ENCODE data around the gene ZNF689. TPM values are rescaled to one million over a fixed set of nuclear protein-coding genes. Genes with fewer than 3 reads are reported as not detected.

Gene ZNF689
- total RNA-seq, 2 experiments from 2014 or later, result 12.7 to 14.4 TPM

- H3K9me3 Mint-ChIP-seq, result no peaks in the 10 kb centered on the region
- H3K4me1 Mint-ChIP-seq, result peaks cover 19% of the 10 kb centered on the region
- H3K27ac Mint-ChIP-seq, result peak overlapping the region; percentile 9
- ATAC-seq (ENCODE audit: low read depth) (no peak), DNase-seq (no peak)
- H3K27me3 Mint-ChIP-seq, result no peaks in the 10 kb centered on the region
- POLR2A ChIA-PET, result interaction anchor here (1.1 kb wide), 1 partner anchor 10 kb away, joined by 3 read pairs; no protein-coding TSS in a partner anchor
- H3K4me3 Mint-ChIP-seq, result peak overlapping the region; percentile 22
- peaks cover 13% of the 10 kb centered on the region for H3K36me3 Mint-ChIP-seq
Observed at GRCh38 chr16:30574678-30575077, 35.5 kb downstream of the ZNF689 start.

GRCh38 chr16:30571445-30572322 lies 38.5 kb downstream of the ZNF689 start, which contains the start of gene ZNF688:
TSS of gene ZNF688 (minus strand) at chr16:30571714. CDS start at chr16:30571629, 85 bp downstream.
- peak; percentile 90 for DNase-seq
- Mint-ChIP-seq H3K27ac (peak within 1 kb of the TSS; percentile 90), H3K4me1 (peaks cover 36% of the 10 kb centered on the region), H3K9me3 (no peaks in the 10 kb centered on the region), H3K4me3 (peak within 1 kb of the TSS; percentile 97), H3K27me3 (no peaks in the 10 kb centered on the region), H3K36me3 (peaks cover 9% of the 10 kb centered on the region)
- POLR2A ChIA-PET, result interaction anchor here (0.7 to 3.5 kb wide), 36 partner anchors 8 to 448 kb away, joined by 3 to 68 read pairs (median 5); partner anchors contain the start of genes CORO1A, DCTPP1, FBRS and PRR14
- peak; percentile 86 for ATAC-seq (ENCODE audit: low read depth)

GRCh38 chr16:30570636-30571444 lies 39.3 kb downstream of the ZNF689 start:
- peaks cover 8% of the 10 kb centered on the region for H3K36me3 Mint-ChIP-seq
- H3K9me3 Mint-ChIP-seq, result no peaks in the 10 kb centered on the region
- peak overlapping the region; percentile 86 for H3K4me3 Mint-ChIP-seq
- POLR2A ChIA-PET, result interaction anchor here (0.6 to 3.5 kb wide), 25 partner anchors 9 to 447 kb away, joined by 3 to 68 read pairs (median 5); partner anchors contain the start of genes CORO1A, DCTPP1, FBRS and ITGAL
- ATAC-seq (ENCODE audit: low read depth) (no peak), DNase-seq (no peak)
- H3K27ac Mint-ChIP-seq, result peak overlapping the region; percentile 90
- H3K4me1 Mint-ChIP-seq, result peaks cover 39% of the 10 kb centered on the region
- H3K27me3 Mint-ChIP-seq, result no peaks in the 10 kb centered on the region

GRCh38 chr16:30569746-30570635 lies 40.2 kb downstream of the ZNF689 start:
- Mint-ChIP-seq H3K27ac (peak overlapping the region; percentile 54), H3K9me3 (no peaks in the 10 kb centered on the region), H3K4me3 (peak overlapping the region; percentile 86), H3K36me3 (peaks cover 7% of the 10 kb centered on the region), H3K4me1 (peaks cover 38% of the 10 kb centered on the region), H3K27me3 (no peaks in the 10 kb centered on the region)
- DNase-seq (no peak), ATAC-seq (ENCODE audit: low read depth) (no peak)
- POLR2A ChIA-PET, result interaction anchor here (0.6 to 3.5 kb wide), 11 partner anchors 8 to 152 kb away, joined by 3 to 68 read pairs (median 5); partner anchors contain the start of genes ITGAL, ZNF747, ZNF764 and ZNF785

- Mint-ChIP-seq H3K4me1 (peaks cover 33% of the 10 kb centered on the region), H3K27me3 (no peaks in the 10 kb centered on the region), H3K36me3 (peaks cover 3% of the 10 kb centered on the region), H3K9me3 (no peaks in the 10 kb centered on the region), H3K27ac (peak overlapping the region; percentile 32), H3K4me3 (peak overlapping the region; percentile 19)
- DNase-seq (no peak), ATAC-seq (ENCODE audit: low read depth) (no peak)
- POLR2A ChIA-PET, result interaction anchor here (1.1 to 2.7 kb wide), 5 partner anchors 11 to 110 kb away, joined by 3 to 39 read pairs (median 9); partner anchors contain the start of genes ZNF764 and ZNF785
Observed at GRCh38 chr16:30569281-30569680, 40.9 kb downstream of the ZNF689 start.

GRCh38 chr16:30567991-30568638 lies 42.1 kb downstream of the ZNF689 start:
- peaks cover 3% of the 10 kb centered on the region for H3K36me3 Mint-ChIP-seq
- DNase-seq (no peak), ATAC-seq (ENCODE audit: low read depth) (peak; percentile 35)
- no peaks in the 10 kb centered on the region for H3K9me3 Mint-ChIP-seq
- peaks cover 29% of the 10 kb centered on the region for H3K4me1 Mint-ChIP-seq
- no peaks in the 10 kb centered on the region for H3K27me3 Mint-ChIP-seq
- H3K27ac Mint-ChIP-seq, result peak overlapping the region; percentile 94
- POLR2A ChIA-PET, result interaction anchor here (0.6 to 2.7 kb wide), 11 partner anchors 10 to 760 kb away, joined by 3 to 39 read pairs (median 3); partner anchors contain the start of genes ZNF689, ZNF764 and ZNF785
- peak overlapping the region; percentile 77 for H3K4me3 Mint-ChIP-seq

- Mint-ChIP-seq H3K27ac (peak overlapping the region; percentile 94), H3K36me3 (peaks cover 3% of the 10 kb centered on the region), H3K4me1 (peaks cover 26% of the 10 kb centered on the region), H3K27me3 (no peaks in the 10 kb centered on the region), H3K9me3 (no peaks in the 10 kb centered on the region), H3K4me3 (no peak overlapping the region)
- ATAC-seq (ENCODE audit: low read depth), result no peak
- DNase-seq, result no peak
- POLR2A ChIA-PET, result interaction anchor here (0.6 to 2.7 kb wide), 6 partner anchors 10 to 40 kb away, joined by 3 to 39 read pairs (median 7); partner anchors contain the start of genes ZNF747, ZNF764 and ZNF785
Observed at GRCh38 chr16:30567160-30567990, 42.8 kb downstream of the ZNF689 start.

- no peaks in the 10 kb centered on the region for H3K9me3 Mint-ChIP-seq
- no peak overlapping the region for H3K4me3 Mint-ChIP-seq
- peaks cover 24% of the 10 kb centered on the region for H3K4me1 Mint-ChIP-seq
- POLR2A ChIA-PET, result interaction anchor here (0.6 to 2.7 kb wide), 4 partner anchors 9 to 93 kb away, joined by 3 to 39 read pairs (median 3); partner anchors contain the start of genes ZNF747 and ZNF764
- no peak for ATAC-seq (ENCODE audit: low read depth)
- peaks cover 3% of the 10 kb centered on the region for H3K36me3 Mint-ChIP-seq
- no peak for DNase-seq
- no peaks in the 10 kb centered on the region for H3K27me3 Mint-ChIP-seq
- H3K27ac Mint-ChIP-seq, result no peak overlapping the region
Observed at GRCh38 chr16:30566531-30566930, 43.7 kb downstream of the ZNF689 start.

GRCh38 chr16:30565984-30566383 lies 44.2 kb downstream of the ZNF689 start:
- POLR2A ChIA-PET, result interaction anchor here (0.8 to 1.0 kb wide), 2 partner anchors 92 to 136 kb away, joined by 3 read pairs; partner anchors contain the start of gene DCTPP1
- DNase-seq (no peak), ATAC-seq (ENCODE audit: low read depth) (no peak)
- Mint-ChIP-seq H3K4me1 (peaks cover 28% of the 10 kb centered on the region), H3K4me3 (no peak overlapping the region), H3K36me3 (peaks cover 3% of the 10 kb centered on the region), H3K9me3 (no peaks in the 10 kb centered on the region), H3K27ac (no peak overlapping the region), H3K27me3 (no peaks in the 10 kb centered on the region)

GRCh38 chr16:30565526-30565925 lies 44.7 kb downstream of the ZNF689 start:
- H3K4me3 Mint-ChIP-seq, result no peak overlapping the region
- no peaks in the 10 kb centered on the region for H3K9me3 Mint-ChIP-seq

GRCh38 chr16:30562021-30562420 lies 48.2 kb downstream of the ZNF689 start:
- Mint-ChIP-seq H3K9me3 (no peaks in the 10 kb centered on the region), H3K36me3 (no peaks in the 10 kb centered on the region), H3K4me3 (peak overlapping the region; percentile 83), H3K27ac (peak overlapping the region; percentile 86), H3K27me3 (no peaks in the 10 kb centered on the region), H3K4me1 (peaks cover 18% of the 10 kb centered on the region)
- ATAC-seq (ENCODE audit: low read depth) (no peak), DNase-seq (no peak)
- POLR2A ChIA-PET, result interaction anchor here (0.6 to 2.5 kb wide), 9 partner anchors 9 to 88 kb away, joined by 3 to 20 read pairs (median 5); partner anchors contain the start of genes ZNF688, ZNF747 and ZNF768

More at GRCh38 chr16:30565526-30565925, 44.7 kb downstream of the ZNF689 start:
- peaks cover 30% of the 10 kb centered on the region for H3K4me1 Mint-ChIP-seq
- no peak for DNase-seq
- POLR2A ChIA-PET, result interaction anchor here (0.8 to 1.0 kb wide), 2 partner anchors 92 to 136 kb away, joined by 3 read pairs; partner anchors contain the start of gene DCTPP1
- H3K27me3 Mint-ChIP-seq, result no peaks in the 10 kb centered on the region
- peaks cover 3% of the 10 kb centered on the region for H3K36me3 Mint-ChIP-seq
- ATAC-seq (ENCODE audit: low read depth), result no peak
- H3K27ac Mint-ChIP-seq, result peak overlapping the region; percentile 36
